GM18517 (cell line): ENCODE measurements around the gene VAV2.

Source experiments
- ATAC-seq: cut with Tn5 transposase; IDR thresholded peaks from one replicate; pipeline ENCODE4 v1.9.1; 2021; ENCODE audit warnings: mild to moderate bottlenecking, moderate library complexity; ENCODE audit not compliant: unreplicated experiment

VAV2 gene

GRCh38 chr9:133881671-133882381, 110.3 kb downstream of the VAV2 start:
- no peak for ATAC-seq

- ATAC-seq, result no peak
Measured at GRCh38 chr9:133880851-133881661, 111.1 kb downstream of the VAV2 start.

GRCh38 chr9:133880136-133880535, 112.0 kb downstream of the VAV2 start:
- ATAC-seq, result no peak

- no peak for ATAC-seq
Measured at GRCh38 chr9:133879615-133880014, 112.5 kb downstream of the VAV2 start.

GRCh38 chr9:133878402-133878801, 113.7 kb downstream of the VAV2 start:
- no peak for ATAC-seq

GRCh38 chr9:133877967-133878366, 114.2 kb downstream of the VAV2 start:
- ATAC-seq, result no peak

GRCh38 chr9:133877327-133877726, 114.8 kb downstream of the VAV2 start:
- no peak for ATAC-seq

GRCh38 chr9:133876836-133877235, 115.3 kb downstream of the VAV2 start:
- ATAC-seq, result no peak

- no peak for ATAC-seq
Measured at GRCh38 chr9:133876144-133876543, 116.0 kb downstream of the VAV2 start.

- no peak for ATAC-seq
Measured at GRCh38 chr9:133875131-133875530, 117.0 kb downstream of the VAV2 start.

GRCh38 chr9:133874659-133875058, 117.5 kb downstream of the VAV2 start:
- ATAC-seq, result no peak

- no peak for ATAC-seq
Measured at GRCh38 chr9:133874060-133874657, 118.0 kb downstream of the VAV2 start.

- ATAC-seq, result no peak
Measured at GRCh38 chr9:133873461-133873891, 118.6 kb downstream of the VAV2 start.

GRCh38 chr9:133873009-133873408, 119.1 kb downstream of the VAV2 start:
- ATAC-seq, result no peak

- ATAC-seq, result no peak
Measured at GRCh38 chr9:133870598-133871595, 121.2 kb downstream of the VAV2 start.

- ATAC-seq, result no peak
Measured at GRCh38 chr9:133869674-133870405, 122.3 kb downstream of the VAV2 start.

GRCh38 chr9:133868203-133868602, 123.9 kb downstream of the VAV2 start:
- ATAC-seq, result no peak

GRCh38 chr9:133866946-133867345, 125.2 kb downstream of the VAV2 start:
- no peak for ATAC-seq

- no peak for ATAC-seq
Measured at GRCh38 chr9:133864011-133864410, 128.1 kb downstream of the VAV2 start.

- ATAC-seq, result no peak
Measured at GRCh38 chr9:133863257-133863592, 128.9 kb downstream of the VAV2 start.
